Kidney epithelial cell (primary cell): ENCODE results near the gene CXCL17. TPM values are rescaled to one million over a fixed set of nuclear protein-coding genes. Genes with fewer than 3 reads are reported as not detected.

ENCODE experiments used
- DNase-seq: peaks from one replicate; pipeline ENCODE4 v3.0.0-alpha.2; 2010; ENCODE audit warnings: low read depth
- H3K27me3 ChIP-seq: 2 replicates; pipeline ENCODE4 v1.6.0; 2011; ENCODE audit warnings: low read length; ENCODE audit not compliant: control insufficient read depth, insufficient read depth
- H3K36me3 ChIP-seq: 2 replicates; pipeline ENCODE4 v1.5.1; 2011; ENCODE audit warnings: low read length; ENCODE audit not compliant: control insufficient read depth, insufficient read depth
- H3K4me3 ChIP-seq: 2 replicates; pipeline ENCODE4 v1.5.1; 2011; ENCODE audit warnings: low read depth, mild to moderate bottlenecking, control low read depth, low read length
- CTCF ChIP-seq: IDR thresholded peaks from 2 replicates; pipeline ENCODE4 v1.5.1; 2011; ENCODE audit warnings: mild to moderate bottlenecking, moderate library complexity, low read length, control low read depth, inconsistent platforms; ENCODE audit not compliant: insufficient read depth, poor library complexity, severe bottlenecking
- total RNA-seq: library from RNA; depleted of rRNA; stranded (reverse); fragments of >200 nt; gene quantifications from 2 replicates; pipeline ENCODE4 v1.2.3, GENCODE V29; 2015

CXCL17 gene
- total RNA-seq, 1 donor from 2014 or later = not detected

GRCh38 chr19:42386974-42387707 is 55.6 kb downstream of the CXCL17 start:
- H3K36me3 ChIP-seq = no peaks in the 10 kb centered on the region
- peak; percentile 67 for TF ChIP-seq CTCF
- H3K4me3 ChIP-seq = peak overlapping the region; percentile 42
- H3K27me3 ChIP-seq = peaks cover 22% of the 10 kb centered on the region
- DNase-seq = peak; percentile 29

- Histone ChIP-seq H3K36me3 (no peaks in the 10 kb centered on the region), H3K4me3 (no peak overlapping the region), H3K27me3 (peaks cover 8% of the 10 kb centered on the region)
- DNase-seq = no peak
- TF ChIP-seq CTCF = no peak
These were observed 62.6 kb downstream of the CXCL17 start for GRCh38 chr19:42380155-42380554.

Other genes with a start within 250 kb of the CXCL17 start
- gene DEDD2, start 225.3 kb downstream of the CXCL17 start, total RNA-seq = 42.9 and 47.3 TPM in 2 replicates
- 6.1 and 7.3 TPM in 2 replicates for gene ZNF526, start 222.6 kb downstream of the CXCL17 start, total RNA-seq
- 27.3 and 36.1 TPM in 2 replicates for gene GSK3A, start 200.3 kb downstream of the CXCL17 start, total RNA-seq
- gene ERF, start 187.8 kb downstream of the CXCL17 start, total RNA-seq = 31.6 and 48.8 TPM in 2 replicates
- 39.4 and 41.7 TPM in 2 replicates for gene CIC, start 173.7 kb downstream of the CXCL17 start, total RNA-seq
- gene PRR19, start 140.8 kb downstream of the CXCL17 start, total RNA-seq = 0.55 and 0.92 TPM in 2 replicates
- 106 and 113 TPM in 2 replicates for gene PAFAH1B3, start 140.3 kb downstream of the CXCL17 start, total RNA-seq
- gene TMEM145, start 129.6 kb downstream of the CXCL17 start, total RNA-seq = 0.54 and 4.9 TPM in 2 replicates
- 45.0 and 49.2 TPM in 2 replicates for gene MEGF8, start 117.3 kb downstream of the CXCL17 start, total RNA-seq
- not detected in 2 replicates for gene CNFN, start 52.6 kb downstream of the CXCL17 start, total RNA-seq
- gene LIPE, start 15.6 kb downstream of the CXCL17 start, total RNA-seq = 3.7 and 7.5 TPM in 2 replicates
- 2.1 and 3.6 TPM in 2 replicates for gene CEACAM1, start 85.5 kb upstream of the CXCL17 start, total RNA-seq
- gene CEACAM8, start 152.0 kb upstream of the CXCL17 start, total RNA-seq = not detected in 2 replicates